Measurements from ENCODE around the gene RPL29. TPM values are rescaled to one million over a fixed set of nuclear protein-coding genes. Genes with fewer than 3 reads are reported as not detected.
"Not testable (repeated sequence)": the region's sequence is repeated elsewhere in the genome, so short reads cannot be mapped to it uniquely, and the experiment has no call there.

The RPL29 gene
- total RNA-seq, 1 donor from 2014 or later: 1,237 TPM

DNA sequence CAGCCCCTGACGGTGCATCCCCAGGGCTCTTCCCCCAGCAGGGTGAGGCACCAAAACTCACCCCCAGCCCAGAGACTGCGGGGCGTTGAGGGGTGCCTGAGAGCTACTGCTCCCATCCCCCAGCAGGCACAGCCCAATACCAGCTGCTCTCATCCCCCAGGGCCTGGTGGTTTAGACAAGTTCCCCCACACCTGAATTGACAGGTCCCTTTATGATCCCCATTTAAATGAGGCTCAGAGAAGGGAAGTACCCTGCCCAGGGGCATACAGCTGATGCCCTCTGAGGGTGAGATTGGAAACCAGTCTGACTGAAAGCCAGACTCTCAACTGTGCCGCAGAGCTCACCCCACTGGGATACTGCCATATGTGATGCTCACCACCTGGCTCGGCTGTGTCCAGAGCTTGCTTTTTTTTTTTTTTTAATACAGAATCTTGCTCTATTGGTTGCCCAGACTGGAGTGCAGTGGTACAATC, 40.6 kb upstream of the RPL29 start:
- Mint-ChIP-seq H3K36me3 (no peaks in the 10 kb centered on the region), H3K4me1 (peaks cover 14% of the 10 kb centered on the region), H3K27ac (no peak overlapping the region), H3K27me3 (ENCODE audit: low read depth) (no peaks in the 10 kb centered on the region), H3K9me3 (no peaks in the 10 kb centered on the region), H3K4me3 (no peak overlapping the region)
- DNase-seq (ENCODE audit: low spot score in 2 of 2, unreplicated experiment in 2 of 2): no peak
- TF ChIP-seq, protein P1, sequence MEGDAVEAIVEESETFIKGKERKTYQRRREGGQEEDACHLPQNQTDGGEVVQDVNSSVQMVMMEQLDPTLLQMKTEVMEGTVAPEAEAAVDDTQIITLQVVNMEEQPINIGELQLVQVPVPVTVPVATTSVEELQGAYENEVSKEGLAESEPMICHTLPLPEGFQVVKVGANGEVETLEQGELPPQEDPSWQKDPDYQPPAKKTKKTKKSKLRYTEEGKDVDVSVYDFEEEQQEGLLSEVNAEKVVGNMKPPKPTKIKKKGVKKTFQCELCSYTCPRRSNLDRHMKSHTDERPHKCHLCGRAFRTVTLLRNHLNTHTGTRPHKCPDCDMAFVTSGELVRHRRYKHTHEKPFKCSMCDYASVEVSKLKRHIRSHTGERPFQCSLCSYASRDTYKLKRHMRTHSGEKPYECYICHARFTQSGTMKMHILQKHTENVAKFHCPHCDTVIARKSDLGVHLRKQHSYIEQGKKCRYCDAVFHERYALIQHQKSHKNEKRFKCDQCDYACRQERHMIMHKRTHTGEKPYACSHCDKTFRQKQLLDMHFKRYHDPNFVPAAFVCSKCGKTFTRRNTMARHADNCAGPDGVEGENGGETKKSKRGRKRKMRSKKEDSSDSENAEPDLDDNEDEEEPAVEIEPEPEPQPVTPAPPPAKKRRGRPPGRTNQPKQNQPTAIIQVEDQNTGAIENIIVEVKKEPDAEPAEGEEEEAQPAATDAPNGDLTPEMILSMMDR (IDR thresholded peaks at IDR 0.05; ENCODE audit: unreplicated experiment): no peak

DNA sequence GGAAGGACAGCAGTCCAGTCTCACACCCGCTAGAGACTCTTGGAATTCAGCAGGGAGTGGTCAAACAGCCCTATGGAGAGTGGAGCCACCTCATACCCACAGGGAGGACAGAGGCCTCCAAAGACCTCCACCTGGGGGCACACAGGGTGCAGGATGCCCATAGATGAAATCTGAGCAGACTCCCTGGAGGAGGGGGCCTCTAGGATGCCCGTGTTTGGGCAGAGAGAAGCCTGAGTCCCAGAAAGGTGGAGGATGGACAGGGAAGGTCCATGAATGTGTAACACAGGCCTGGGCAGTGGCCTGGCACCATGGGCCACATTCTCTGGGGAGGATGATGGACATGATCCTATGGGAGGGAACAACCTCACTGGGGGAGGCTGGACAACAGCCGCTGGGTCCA, 39.0 kb upstream of the RPL29 start:
- Mint-ChIP-seq H3K27ac (no peak overlapping the region), H3K27me3 (ENCODE audit: low read depth) (no peaks in the 10 kb centered on the region), H3K4me1 (peaks cover 16% of the 10 kb centered on the region), H3K36me3 (no peaks in the 10 kb centered on the region), H3K4me3 (no peak overlapping the region), H3K9me3 (no peaks in the 10 kb centered on the region)
- TF ChIP-seq, protein P1 (IDR thresholded peaks at IDR 0.05; ENCODE audit: unreplicated experiment): no peak
- no peak for DNase-seq (ENCODE audit: low spot score in 2 of 2, unreplicated experiment in 2 of 2)

GRCh38 chr3:52034212-52034611, 38.5 kb upstream of the RPL29 start:
- Mint-ChIP-seq H3K27me3 (ENCODE audit: low read depth) (no peaks in the 10 kb centered on the region), H3K4me3 (no peak overlapping the region), H3K9me3 (no peaks in the 10 kb centered on the region), H3K4me1 (peaks cover 16% of the 10 kb centered on the region), H3K36me3 (no peaks in the 10 kb centered on the region), H3K27ac (no peak overlapping the region)
- TF ChIP-seq, protein P1 (IDR thresholded peaks at IDR 0.05; ENCODE audit: unreplicated experiment): no peak
- no peak for DNase-seq (ENCODE audit: low spot score in 2 of 2, unreplicated experiment in 2 of 2)

DNA sequence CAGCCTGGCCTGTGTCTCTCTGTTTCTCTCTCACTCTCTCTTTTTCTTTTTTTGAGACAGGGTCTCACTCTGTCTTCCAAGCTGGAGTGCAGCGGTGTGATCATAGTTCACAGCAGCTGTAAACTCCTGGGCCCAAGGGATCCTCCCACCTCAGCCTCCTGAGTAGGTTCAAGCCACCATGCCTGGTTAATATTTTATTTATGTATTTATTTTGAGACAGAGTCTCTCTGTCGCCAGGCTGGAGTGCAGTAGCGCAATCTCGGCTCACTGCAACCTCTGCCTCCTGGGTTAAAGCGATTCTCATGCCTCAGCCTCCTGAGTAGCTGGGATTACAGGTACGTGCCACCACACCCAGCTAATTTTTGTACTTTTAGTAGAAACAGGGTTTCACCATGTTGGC, 38.1 kb upstream of the RPL29 start:
- not testable (repeated sequence) for H3K27me3 Mint-ChIP-seq (ENCODE audit: low read depth); H3K9me3 Mint-ChIP-seq; DNase-seq (ENCODE audit: low spot score in 2 of 2, unreplicated experiment in 2 of 2); H3K4me3 Mint-ChIP-seq; H3K36me3 Mint-ChIP-seq; H3K27ac Mint-ChIP-seq
- peaks cover 19% of the 10 kb centered on the region for H3K4me1 Mint-ChIP-seq

DNA sequence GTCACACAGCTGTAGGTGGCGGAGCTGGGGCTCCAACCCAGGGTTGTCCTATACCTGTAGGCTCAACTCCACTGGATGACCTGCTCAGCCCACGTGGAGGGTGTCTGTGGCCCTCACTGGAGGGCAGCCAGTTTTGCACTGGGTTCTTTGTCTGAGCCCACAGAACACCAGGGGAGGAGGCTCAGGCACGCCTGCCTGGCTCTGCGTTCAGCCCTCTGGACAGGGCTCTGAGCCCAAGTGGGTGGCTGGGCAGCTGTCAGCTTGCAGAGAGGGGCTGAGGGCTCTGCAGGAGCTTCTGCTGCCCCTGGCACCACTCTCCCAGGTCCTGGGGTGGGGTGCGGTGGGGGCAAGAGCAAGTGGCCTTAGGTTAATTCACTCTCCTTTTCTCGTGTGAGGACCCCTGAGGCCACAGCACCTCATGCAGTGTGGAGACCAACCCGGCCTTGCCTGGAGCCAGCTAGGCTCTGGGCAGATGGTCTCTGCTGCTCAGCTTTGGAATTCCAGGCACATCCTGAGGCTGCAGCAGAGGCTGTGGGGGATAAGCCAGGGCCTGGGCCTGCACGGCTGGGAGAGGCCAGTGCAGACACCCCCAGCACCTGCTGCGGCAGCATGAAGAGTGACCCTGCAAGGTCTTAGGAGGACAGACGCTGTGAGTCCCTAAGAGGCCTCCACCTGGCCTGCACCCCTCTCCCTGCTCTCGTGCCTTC, 37.2 kb upstream of the RPL29 start:
- no peaks in the 10 kb centered on the region for H3K27me3 Mint-ChIP-seq (ENCODE audit: low read depth)
- peaks cover 19% of the 10 kb centered on the region for H3K4me1 Mint-ChIP-seq
- no peak overlapping the region for H3K27ac Mint-ChIP-seq
- no peaks in the 10 kb centered on the region for H3K9me3 Mint-ChIP-seq
- no peak overlapping the region for H3K4me3 Mint-ChIP-seq
- DNase-seq (ENCODE audit: low spot score in 2 of 2, unreplicated experiment in 2 of 2): no peak
- TF ChIP-seq, protein P1 (IDR thresholded peaks at IDR 0.05; ENCODE audit: unreplicated experiment): no peak
- no peaks in the 10 kb centered on the region for H3K36me3 Mint-ChIP-seq

GRCh38 chr3:52031896-52032295, 36.2 kb upstream of the RPL29 start:
- H3K4me3 Mint-ChIP-seq: no peak overlapping the region
- DNase-seq (ENCODE audit: low spot score in 2 of 2, unreplicated experiment in 2 of 2): no peak
- H3K4me1 Mint-ChIP-seq: peaks cover 19% of the 10 kb centered on the region
- H3K36me3 Mint-ChIP-seq: no peaks in the 10 kb centered on the region
- H3K27me3 Mint-ChIP-seq (ENCODE audit: low read depth): no peaks in the 10 kb centered on the region
- H3K27ac Mint-ChIP-seq: no peak overlapping the region
- TF ChIP-seq, protein P1 (IDR thresholded peaks at IDR 0.05; ENCODE audit: unreplicated experiment): no peak
- no peaks in the 10 kb centered on the region for H3K9me3 Mint-ChIP-seq

All from mesothelial cell of epicardium (in vitro differentiated cells).